ENCODE measurements around the gene RBMS1. TPM values are rescaled to one million over a fixed set of nuclear protein-coding genes. Genes with fewer than 3 reads are reported as not detected.

Gene RBMS1
- total RNA-seq, 1 experiment from 2014 or later = 38.8 TPM

- peaks cover 10% of the 10 kb centered on the region for H3K4me1 ChIP-seq (ENCODE audit: insufficient read depth, low read length)
- H2AFZ ChIP-seq (ENCODE audit: low read length) = no peak overlapping the region
- no peaks in the 10 kb centered on the region for H3K9me3 ChIP-seq (ENCODE audit: low read length)
- H4K20me1 ChIP-seq (ENCODE audit: low read length) = 0 out of 2 replicates have a peak, but pooled peaks cover 4% of the 10 kb centered on the region
- H3K36me3 ChIP-seq (ENCODE audit: low read depth, low read length) = peaks cover 13% of the 10 kb centered on the region
- no TSS peak for BruUV-seq (replicated peaks)
- H3K27ac ChIP-seq (ENCODE audit: low read length) = no peak overlapping the region
- no peaks in the 10 kb centered on the region for H3K9me2 ChIP-seq (replicated peaks; ENCODE audit: low read length)
- ATAC-seq (no peak), DNase-seq (no peak)
- no peak overlapping the region for H3K4me2 ChIP-seq (ENCODE audit: low read length)
- H3F3A ChIP-seq (ENCODE audit: low read length, unreplicated experiment) = no peaks in the 10 kb centered on the region
- H3K79me2 ChIP-seq (ENCODE audit: low read length) = peaks cover 11% of the 10 kb centered on the region; the same call in 1 of the 2 replicates
- no peaks in the 10 kb centered on the region for H3K27me3 ChIP-seq (ENCODE audit: low read length)
- ChIA-PET POLR2A (ENCODE audit: unreplicated experiment) (no interaction called here), CTCF (no interaction called here)
- intact Hi-C loops (cut with micrococcal nuclease) = no loop called here
- TF ChIP-seq, protein P1, sequence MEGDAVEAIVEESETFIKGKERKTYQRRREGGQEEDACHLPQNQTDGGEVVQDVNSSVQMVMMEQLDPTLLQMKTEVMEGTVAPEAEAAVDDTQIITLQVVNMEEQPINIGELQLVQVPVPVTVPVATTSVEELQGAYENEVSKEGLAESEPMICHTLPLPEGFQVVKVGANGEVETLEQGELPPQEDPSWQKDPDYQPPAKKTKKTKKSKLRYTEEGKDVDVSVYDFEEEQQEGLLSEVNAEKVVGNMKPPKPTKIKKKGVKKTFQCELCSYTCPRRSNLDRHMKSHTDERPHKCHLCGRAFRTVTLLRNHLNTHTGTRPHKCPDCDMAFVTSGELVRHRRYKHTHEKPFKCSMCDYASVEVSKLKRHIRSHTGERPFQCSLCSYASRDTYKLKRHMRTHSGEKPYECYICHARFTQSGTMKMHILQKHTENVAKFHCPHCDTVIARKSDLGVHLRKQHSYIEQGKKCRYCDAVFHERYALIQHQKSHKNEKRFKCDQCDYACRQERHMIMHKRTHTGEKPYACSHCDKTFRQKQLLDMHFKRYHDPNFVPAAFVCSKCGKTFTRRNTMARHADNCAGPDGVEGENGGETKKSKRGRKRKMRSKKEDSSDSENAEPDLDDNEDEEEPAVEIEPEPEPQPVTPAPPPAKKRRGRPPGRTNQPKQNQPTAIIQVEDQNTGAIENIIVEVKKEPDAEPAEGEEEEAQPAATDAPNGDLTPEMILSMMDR (conservative IDR thresholded peaks at IDR 0.05; ENCODE audit: low read depth, low read length) = no peak
- no peak overlapping the region for H3K4me3 ChIP-seq (ENCODE audit: low read length)
- no peak overlapping the region for H3K9ac ChIP-seq (ENCODE audit: low read length)
These were observed 186.6 kb downstream of the RBMS1 start for GRCh38 chr2:160306985-160307384.

GRCh38 chr2:160305081-160305750, 188.4 kb downstream of the RBMS1 start:
- no peak for DNase-seq
- no peak overlapping the region for H3K9ac ChIP-seq (ENCODE audit: low read length)
- no peaks in the 10 kb centered on the region for H3K27me3 ChIP-seq (ENCODE audit: low read length)
- no peak overlapping the region for H3K27ac ChIP-seq (ENCODE audit: low read length)
- ChIA-PET POLR2A (ENCODE audit: unreplicated experiment) (no interaction called here), CTCF (no interaction called here)
- H3K9me3 ChIP-seq (ENCODE audit: low read length) = no peaks in the 10 kb centered on the region
- ATAC-seq = no peak
- H3K79me2 ChIP-seq (ENCODE audit: low read length) = peaks cover 11% of the 10 kb centered on the region; the same call in 1 of the 2 replicates
- no peaks in the 10 kb centered on the region for H3F3A ChIP-seq (ENCODE audit: low read length, unreplicated experiment)
- H2AFZ ChIP-seq (ENCODE audit: low read length) = no peak overlapping the region
- intact Hi-C loops (cut with micrococcal nuclease) = no loop called here
- no peak for TF ChIP-seq EZH2phosphoT487 (IDR thresholded peaks at IDR 0.05; ENCODE audit: borderline replicate concordance, low read length)
- no peak for TF ChIP-seq EZH2 (IDR thresholded peaks at IDR 0.05; ENCODE audit: low read length, unreplicated experiment)
- TF ChIP-seq, protein P1 (conservative IDR thresholded peaks at IDR 0.05; ENCODE audit: low read depth, low read length) = no peak
- H3K9me2 ChIP-seq (replicated peaks; ENCODE audit: low read length) = no peaks in the 10 kb centered on the region
- BruUV-seq (replicated peaks) = no TSS peak
- H3K4me2 ChIP-seq (ENCODE audit: low read length) = no peak overlapping the region
- H3K36me3 ChIP-seq (ENCODE audit: low read depth, low read length) = peaks cover 8% of the 10 kb centered on the region
- peaks cover 10% of the 10 kb centered on the region for H3K4me1 ChIP-seq (ENCODE audit: insufficient read depth, low read length)
- H3K4me3 ChIP-seq (ENCODE audit: low read length) = no peak overlapping the region
- H4K20me1 ChIP-seq (ENCODE audit: low read length) = 0 out of 2 replicates have a peak, but pooled peaks cover 4% of the 10 kb centered on the region

GRCh38 chr2:160303527-160303926, 190.1 kb downstream of the RBMS1 start:
- CTCF ChIA-PET = no interaction called here
- no peaks in the 10 kb centered on the region for H3K27me3 ChIP-seq (ENCODE audit: low read length)
- H3K4me1 ChIP-seq (ENCODE audit: insufficient read depth, low read length) = peaks cover 1% of the 10 kb centered on the region; the same call in 1 of the 2 replicates
- POLR2A ChIA-PET (ENCODE audit: unreplicated experiment) = no interaction called here
- intact Hi-C loops (cut with micrococcal nuclease) = no loop called here
- no peak overlapping the region for H3K27ac ChIP-seq (ENCODE audit: low read length)
- H3K36me3 ChIP-seq (ENCODE audit: low read depth, low read length) = peaks cover 21% of the 10 kb centered on the region
- H4K20me1 ChIP-seq (ENCODE audit: low read length) = 0 out of 2 replicates have a peak, but pooled peaks cover under 1% of the 10 kb centered on the region
- H3K4me2 ChIP-seq (ENCODE audit: low read length) = no peak overlapping the region
- TF ChIP-seq EZH2phosphoT487 (IDR thresholded peaks at IDR 0.05; ENCODE audit: borderline replicate concordance, low read length) (no peak), EZH2 (IDR thresholded peaks at IDR 0.05; ENCODE audit: low read length, unreplicated experiment) (no peak)
- TF ChIP-seq, protein P1 (conservative IDR thresholded peaks at IDR 0.05; ENCODE audit: low read depth, low read length) = no peak
- H3K9ac ChIP-seq (ENCODE audit: low read length) = no peak overlapping the region
- no peaks in the 10 kb centered on the region for H3K9me2 ChIP-seq (replicated peaks; ENCODE audit: low read length)
- H3K4me3 ChIP-seq (ENCODE audit: low read length) = no peak overlapping the region
- H2AFZ ChIP-seq (ENCODE audit: low read length) = no peak overlapping the region
- H3F3A ChIP-seq (ENCODE audit: low read length, unreplicated experiment) = no peaks in the 10 kb centered on the region
- DNase-seq (no peak), ATAC-seq (no peak)
- H3K79me2 ChIP-seq (ENCODE audit: low read length) = peaks cover 5% of the 10 kb centered on the region; the same call in 1 of the 2 replicates
- BruUV-seq (replicated peaks) = no TSS peak
- no peaks in the 10 kb centered on the region for H3K9me3 ChIP-seq (ENCODE audit: low read length)
